GM21381 (cell line): ENCODE results near the gene LMO1.

Source experiments
- ATAC-seq: cut with Tn5 transposase; IDR thresholded peaks from one replicate; pipeline ENCODE4 v1.9.1; 2021; ENCODE audit warnings: mild to moderate bottlenecking, moderate library complexity; ENCODE audit not compliant: unreplicated experiment

Gene LMO1

GRCh38 chr11:8207080-8208000, 56.3 kb downstream of the LMO1 start:
- no peak for ATAC-seq

GRCh38 chr11:8206251-8207079, 57.2 kb downstream of the LMO1 start:
- ATAC-seq, result no peak

- no peak for ATAC-seq
These were observed 58.1 kb downstream of the LMO1 start for GRCh38 chr11:8205566-8205965.

- no peak for ATAC-seq
These were observed 59.1 kb downstream of the LMO1 start for GRCh38 chr11:8204596-8204995.

GRCh38 chr11:8204025-8204424, 59.7 kb downstream of the LMO1 start:
- ATAC-seq, result no peak

GRCh38 chr11:8203414-8203715, 60.3 kb downstream of the LMO1 start:
- ATAC-seq, result no peak

- ATAC-seq, result no peak
These were observed 60.9 kb downstream of the LMO1 start for GRCh38 chr11:8202516-8203413.

GRCh38 chr11:8201644-8202365, 61.9 kb downstream of the LMO1 start:
- no peak for ATAC-seq

- ATAC-seq, result no peak
These were observed 64.0 kb downstream of the LMO1 start for GRCh38 chr11:8199676-8200075.

GRCh38 chr11:8196749-8197148, 66.9 kb downstream of the LMO1 start:
- ATAC-seq, result no peak

- ATAC-seq, result no peak
These were observed 68.7 kb downstream of the LMO1 start for GRCh38 chr11:8194956-8195355.

GRCh38 chr11:8192896-8193209, 70.8 kb downstream of the LMO1 start:
- no peak for ATAC-seq

GRCh38 chr11:8192016-8192895, 71.4 kb downstream of the LMO1 start:
- ATAC-seq, result no peak

- no peak for ATAC-seq
These were observed 73.2 kb downstream of the LMO1 start for GRCh38 chr11:8190431-8190830.

GRCh38 chr11:8186429-8186828, 77.2 kb downstream of the LMO1 start:
- no peak for ATAC-seq

- ATAC-seq, result no peak
These were observed 80.6 kb downstream of the LMO1 start for GRCh38 chr11:8183111-8183510.

GRCh38 chr11:8180469-8180868, 83.2 kb downstream of the LMO1 start:
- no peak for ATAC-seq

- no peak for ATAC-seq
These were observed 85.4 kb downstream of the LMO1 start for GRCh38 chr11:8178297-8178696.

GRCh38 chr11:8177136-8177535, 86.5 kb downstream of the LMO1 start:
- no peak for ATAC-seq
